ENCODE results near the gene HHAT.
A peak's percentile ranks its signal among the peaks of the same experiment; 100 is the strongest.

The HHAT gene

GRCh38 chr1:210553711-210554110 lies 225.0 kb downstream of the HHAT start:
- H3K9ac ChIP-seq (ENCODE audit: low read length): no peak overlapping the region
- no peak overlapping the region for H4K5ac ChIP-seq (ENCODE audit: low read length)
- no peaks in the 10 kb centered on the region for H3K27me3 ChIP-seq (ENCODE audit: insufficient read depth, low read length, poor library complexity)
- no peaks in the 10 kb centered on the region for H3K79me2 ChIP-seq (ENCODE audit: control insufficient read depth, insufficient read depth, low read length)
- no CpG with 5 or more reads among the region's 5 CpGs for WGBS (ENCODE audit: extremely low coverage, insufficient coverage, low lambda C conversion rate)
- peaks cover 2% of the 10 kb centered on the region for H3K4me1 ChIP-seq (ENCODE audit: control insufficient read depth, low read depth, low read length)
- no peak overlapping the region for H4K8ac ChIP-seq (ENCODE audit: low read depth, low read length)
- no peak overlapping the region for H3K27ac ChIP-seq (ENCODE audit: low read depth, low read length)
- no peak overlapping the region for H2BK5ac ChIP-seq (ENCODE audit: low read length)
- no peak overlapping the region for H2BK15ac ChIP-seq (replicated peaks; ENCODE audit: low read depth)
- no peaks in the 10 kb centered on the region for H3K79me1 ChIP-seq (ENCODE audit: low read length)
- no peak overlapping the region for H3K18ac ChIP-seq (ENCODE audit: low read length)
- no peaks in the 10 kb centered on the region for H3K36me3 ChIP-seq (ENCODE audit: control insufficient read depth, insufficient read depth, low read length)
- H3K4ac ChIP-seq (ENCODE audit: low read depth, low read length): no peak overlapping the region
- H3K4me2 ChIP-seq (ENCODE audit: low read length): no peak overlapping the region
- H2AK5ac ChIP-seq (ENCODE audit: low read length): no peak overlapping the region
- H2BK120ac ChIP-seq (ENCODE audit: low read depth, low read length): no peak overlapping the region
- H3K23ac ChIP-seq (ENCODE audit: low read length): no peak overlapping the region
- no peak for DNase-seq
- no peak overlapping the region for H3K4me3 ChIP-seq (ENCODE audit: low read length)
- no peak overlapping the region for H3K56ac ChIP-seq (ENCODE audit: low read length)

- H3K4me2 ChIP-seq (ENCODE audit: low read length): no peak overlapping the region
- no peak overlapping the region for H3K18ac ChIP-seq (ENCODE audit: low read length)
- H2AK5ac ChIP-seq (ENCODE audit: low read length): no peak overlapping the region
- H3K4ac ChIP-seq (ENCODE audit: low read depth, low read length): no peak overlapping the region
- H3K36me3 ChIP-seq (ENCODE audit: control insufficient read depth, insufficient read depth, low read length): no peaks in the 10 kb centered on the region
- H2BK5ac ChIP-seq (ENCODE audit: low read length): no peak overlapping the region
- H2BK120ac ChIP-seq (ENCODE audit: low read depth, low read length): no peak overlapping the region
- no CpG with 5 or more reads among the region's 5 CpGs for WGBS (ENCODE audit: extremely low coverage, insufficient coverage, low lambda C conversion rate)
- peak overlapping the region; percentile 37 for H4K5ac ChIP-seq (ENCODE audit: low read length)
- no peak overlapping the region for H4K8ac ChIP-seq (ENCODE audit: low read depth, low read length)
- H3K9ac ChIP-seq (ENCODE audit: low read length): no peak overlapping the region
- no peak overlapping the region for H3K23ac ChIP-seq (ENCODE audit: low read length)
- H3K27me3 ChIP-seq (ENCODE audit: insufficient read depth, low read length, poor library complexity): no peaks in the 10 kb centered on the region
- H3K4me3 ChIP-seq (ENCODE audit: low read length): no peak overlapping the region
- no peak for DNase-seq
- no peak overlapping the region for H2BK15ac ChIP-seq (replicated peaks; ENCODE audit: low read depth)
- no peaks in the 10 kb centered on the region for H3K79me2 ChIP-seq (ENCODE audit: control insufficient read depth, insufficient read depth, low read length)
- H3K27ac ChIP-seq (ENCODE audit: low read depth, low read length): no peak overlapping the region
- H3K56ac ChIP-seq (ENCODE audit: low read length): no peak overlapping the region
- H3K4me1 ChIP-seq (ENCODE audit: control insufficient read depth, low read depth, low read length): peaks cover 2% of the 10 kb centered on the region
- H3K79me1 ChIP-seq (ENCODE audit: low read length): no peaks in the 10 kb centered on the region
Observed at GRCh38 chr1:210554382-210554781, 225.7 kb downstream of the HHAT start.

GRCh38 chr1:210556475-210556874 lies 227.8 kb downstream of the HHAT start:
- no peaks in the 10 kb centered on the region for H3K27me3 ChIP-seq (ENCODE audit: insufficient read depth, low read length, poor library complexity)
- no peak overlapping the region for H2BK120ac ChIP-seq (ENCODE audit: low read depth, low read length)
- H3K4me2 ChIP-seq (ENCODE audit: low read length): no peak overlapping the region
- no peaks in the 10 kb centered on the region for H3K79me2 ChIP-seq (ENCODE audit: control insufficient read depth, insufficient read depth, low read length)
- H3K27ac ChIP-seq (ENCODE audit: low read depth, low read length): no peak overlapping the region
- no peak for DNase-seq
- H3K23ac ChIP-seq (ENCODE audit: low read length): no peak overlapping the region
- H4K8ac ChIP-seq (ENCODE audit: low read depth, low read length): no peak overlapping the region
- no peak overlapping the region for H2AK5ac ChIP-seq (ENCODE audit: low read length)
- H3K4me3 ChIP-seq (ENCODE audit: low read length): no peak overlapping the region
- WGBS (ENCODE audit: extremely low coverage, insufficient coverage, low lambda C conversion rate): no CpG with 5 or more reads among the region's 1 CpG
- no peaks in the 10 kb centered on the region for H3K36me3 ChIP-seq (ENCODE audit: control insufficient read depth, insufficient read depth, low read length)
- no peak overlapping the region for H3K4ac ChIP-seq (ENCODE audit: low read depth, low read length)
- no peak overlapping the region for H3K9ac ChIP-seq (ENCODE audit: low read length)
- H3K18ac ChIP-seq (ENCODE audit: low read length): no peak overlapping the region
- peaks cover 2% of the 10 kb centered on the region for H3K4me1 ChIP-seq (ENCODE audit: control insufficient read depth, low read depth, low read length)
- no peak overlapping the region for H2BK15ac ChIP-seq (replicated peaks; ENCODE audit: low read depth)
- no peak overlapping the region for H4K5ac ChIP-seq (ENCODE audit: low read length)
- H3K79me1 ChIP-seq (ENCODE audit: low read length): no peaks in the 10 kb centered on the region
- H2BK5ac ChIP-seq (ENCODE audit: low read length): no peak overlapping the region
- no peak overlapping the region for H3K56ac ChIP-seq (ENCODE audit: low read length)

GRCh38 chr1:210557426-210558077 lies 228.8 kb downstream of the HHAT start:
- Histone ChIP-seq H3K79me1 (ENCODE audit: low read length) (no peaks in the 10 kb centered on the region), H3K18ac (ENCODE audit: low read length) (no peak overlapping the region), H3K4me1 (ENCODE audit: control insufficient read depth, low read depth, low read length) (peaks cover 2% of the 10 kb centered on the region), H3K4me3 (ENCODE audit: low read length) (no peak overlapping the region), H4K5ac (ENCODE audit: low read length) (no peak overlapping the region), H3K27me3 (ENCODE audit: insufficient read depth, low read length, poor library complexity) (no peaks in the 10 kb centered on the region), H2BK5ac (ENCODE audit: low read length) (no peak overlapping the region), H3K27ac (ENCODE audit: low read depth, low read length) (no peak overlapping the region), H2BK15ac (replicated peaks; ENCODE audit: low read depth) (no peak overlapping the region), H3K4ac (ENCODE audit: low read depth, low read length) (no peak overlapping the region), H3K79me2 (ENCODE audit: control insufficient read depth, insufficient read depth, low read length) (no peaks in the 10 kb centered on the region), H3K4me2 (ENCODE audit: low read length) (no peak overlapping the region), H3K23ac (ENCODE audit: low read length) (no peak overlapping the region), H3K56ac (ENCODE audit: low read length) (no peak overlapping the region), H4K8ac (ENCODE audit: low read depth, low read length) (no peak overlapping the region), H3K9ac (ENCODE audit: low read length) (no peak overlapping the region), H2BK120ac (ENCODE audit: low read depth, low read length) (no peak overlapping the region), H3K36me3 (ENCODE audit: control insufficient read depth, insufficient read depth, low read length) (no peaks in the 10 kb centered on the region), H2AK5ac (ENCODE audit: low read length) (no peak overlapping the region)
- no peak for DNase-seq
- WGBS (ENCODE audit: extremely low coverage, insufficient coverage, low lambda C conversion rate): no CpG with 5 or more reads among the region's 7 CpGs

GRCh38 chr1:210558302-210558701 lies 229.6 kb downstream of the HHAT start:
- no peaks in the 10 kb centered on the region for H3K79me2 ChIP-seq (ENCODE audit: control insufficient read depth, insufficient read depth, low read length)
- H2BK120ac ChIP-seq (ENCODE audit: low read depth, low read length): no peak overlapping the region
- H4K5ac ChIP-seq (ENCODE audit: low read length): no peak overlapping the region
- no peak overlapping the region for H4K8ac ChIP-seq (ENCODE audit: low read depth, low read length)
- no peak overlapping the region for H2BK15ac ChIP-seq (replicated peaks; ENCODE audit: low read depth)
- H3K27ac ChIP-seq (ENCODE audit: low read depth, low read length): no peak overlapping the region
- H3K18ac ChIP-seq (ENCODE audit: low read length): no peak overlapping the region
- no peaks in the 10 kb centered on the region for H3K36me3 ChIP-seq (ENCODE audit: control insufficient read depth, insufficient read depth, low read length)
- H3K4me1 ChIP-seq (ENCODE audit: control insufficient read depth, low read depth, low read length): peaks cover 2% of the 10 kb centered on the region
- H3K4ac ChIP-seq (ENCODE audit: low read depth, low read length): no peak overlapping the region
- no peak for DNase-seq
- no peak overlapping the region for H2AK5ac ChIP-seq (ENCODE audit: low read length)
- no peak overlapping the region for H3K4me3 ChIP-seq (ENCODE audit: low read length)
- no peak overlapping the region for H3K56ac ChIP-seq (ENCODE audit: low read length)
- no peaks in the 10 kb centered on the region for H3K27me3 ChIP-seq (ENCODE audit: insufficient read depth, low read length, poor library complexity)
- WGBS (ENCODE audit: extremely low coverage, insufficient coverage, low lambda C conversion rate): no CpG with 5 or more reads among the region's 1 CpG
- H2BK5ac ChIP-seq (ENCODE audit: low read length): no peak overlapping the region
- no peak overlapping the region for H3K23ac ChIP-seq (ENCODE audit: low read length)
- H3K4me2 ChIP-seq (ENCODE audit: low read length): no peak overlapping the region
- no peaks in the 10 kb centered on the region for H3K79me1 ChIP-seq (ENCODE audit: low read length)
- no peak overlapping the region for H3K9ac ChIP-seq (ENCODE audit: low read length)

- DNase-seq: no peak
- H4K5ac ChIP-seq (ENCODE audit: low read length): no peak overlapping the region
- no peak overlapping the region for H2BK15ac ChIP-seq (replicated peaks; ENCODE audit: low read depth)
- no peak overlapping the region for H2BK5ac ChIP-seq (ENCODE audit: low read length)
- H3K36me3 ChIP-seq (ENCODE audit: control insufficient read depth, insufficient read depth, low read length): no peaks in the 10 kb centered on the region
- H3K23ac ChIP-seq (ENCODE audit: low read length): no peak overlapping the region
- no peak overlapping the region for H4K8ac ChIP-seq (ENCODE audit: low read depth, low read length)
- no peak overlapping the region for H3K4me2 ChIP-seq (ENCODE audit: low read length)
- H2BK120ac ChIP-seq (ENCODE audit: low read depth, low read length): no peak overlapping the region
- H2AK5ac ChIP-seq (ENCODE audit: low read length): no peak overlapping the region
- H3K79me1 ChIP-seq (ENCODE audit: low read length): no peaks in the 10 kb centered on the region
- no peak overlapping the region for H3K4me3 ChIP-seq (ENCODE audit: low read length)
- no peaks in the 10 kb centered on the region for H3K4me1 ChIP-seq (ENCODE audit: control insufficient read depth, low read depth, low read length)
- H3K27me3 ChIP-seq (ENCODE audit: insufficient read depth, low read length, poor library complexity): no peaks in the 10 kb centered on the region
- H3K9ac ChIP-seq (ENCODE audit: low read length): no peak overlapping the region
- H3K18ac ChIP-seq (ENCODE audit: low read length): no peak overlapping the region
- H3K4ac ChIP-seq (ENCODE audit: low read depth, low read length): no peak overlapping the region
- WGBS (ENCODE audit: extremely low coverage, insufficient coverage, low lambda C conversion rate): no CpG with 5 or more reads among the region's 2 CpGs
- H3K27ac ChIP-seq (ENCODE audit: low read depth, low read length): no peak overlapping the region
- no peak overlapping the region for H3K56ac ChIP-seq (ENCODE audit: low read length)
- no peaks in the 10 kb centered on the region for H3K79me2 ChIP-seq (ENCODE audit: control insufficient read depth, insufficient read depth, low read length)
Observed at GRCh38 chr1:210565306-210565705, 236.6 kb downstream of the HHAT start.

All from mesendoderm (in vitro differentiated cells).